K562 (cell line): ENCODE measurements around the gene TIGD7. TPM values are rescaled to one million over a fixed set of nuclear protein-coding genes. Genes with fewer than 3 reads are reported as not detected.

Experiments
- ADNP ChIP-seq: fragments of 200-800 bp; sonication (Bioruptor generic); IDR thresholded peaks from 2 replicates; pipeline ENCODE4 v1.6.1; 2016; ENCODE audit warnings: missing genetic modification characterization, missing compliant biosample characterization
- ARHGAP35 ChIP-seq: fragments of 450-650 bp; IDR thresholded peaks from 2 replicates; pipeline ENCODE4 v1.6.1; 2018; ENCODE audit not compliant: partially characterized antibody
- BACH1 ChIP-seq: fragments of 200-800 bp; sonication (Bioruptor generic); IDR thresholded peaks from 2 replicates; pipeline ENCODE4 v1.6.1; 2016; ENCODE audit warnings: missing genetic modification characterization, missing compliant biosample characterization
- CBX5 ChIP-seq: IDR thresholded peaks from 2 replicates; pipeline ENCODE4 v1.6.1; 2014; ENCODE audit warnings: low read depth, borderline replicate concordance
- DIDO1 ChIP-seq: fragments of 450-650 bp; IDR thresholded peaks from 2 replicates; pipeline ENCODE4 v1.6.1; 2016; ENCODE audit warnings: low read depth, missing biosample characterization, missing genetic modification characterization
- HINFP ChIP-seq: fragments of 450-650 bp; conservative IDR thresholded peaks from 2 replicates; pipeline ENCODE4 v1.6.1; 2016; ENCODE audit warnings: missing genetic modification characterization, low read depth, mild to moderate bottlenecking, control low read depth, missing compliant biosample characterization
- KDM5B ChIP-seq: fragments of 200-600 bp; sonication (generic); IDR thresholded peaks from 2 replicates; pipeline ENCODE4 v1.6.1; 2012; ENCODE audit warnings: low read depth, mild to moderate bottlenecking, moderate library complexity, low read length, control low read depth, inconsistent platforms; ENCODE audit not compliant: insufficient replicate concordance
- PHF20 ChIP-seq: fragments of 450-650 bp; IDR thresholded peaks from 2 replicates; pipeline ENCODE4 v1.6.1; 2018; ENCODE audit not compliant: partially characterized antibody
- PHF21A ChIP-seq: fragments of 450-650 bp; IDR thresholded peaks from 2 replicates; pipeline ENCODE4 v1.6.1; 2017; ENCODE audit warnings: low read depth, borderline replicate concordance
- RBFOX2 ChIP-seq: fragments of 200-400 bp; formaldehyde crosslinking; IDR thresholded peaks from 2 replicates; pipeline ENCODE4 v1.6.1; 2017; ENCODE audit warnings: low read depth, mild to moderate bottlenecking, low read length, moderate library complexity
- SAP30 ChIP-seq: fragments of 200-600 bp; sonication (generic); IDR thresholded peaks from 2 replicates; pipeline ENCODE4 v1.6.1; 2012; ENCODE audit warnings: borderline replicate concordance, low read depth, mild to moderate bottlenecking, moderate library complexity, low read length, control low read depth, inconsistent platforms; ENCODE audit not compliant: insufficient read depth, poor library complexity, severe bottlenecking
- SRSF3 ChIP-seq: fragments of 200-400 bp; formaldehyde crosslinking; IDR thresholded peaks from 2 replicates; pipeline ENCODE4 v1.6.1; 2016; ENCODE audit warnings: mild to moderate bottlenecking, low read length, moderate library complexity; ENCODE audit not compliant: insufficient read depth
- SRSF7 ChIP-seq: fragments of 200-400 bp; formaldehyde crosslinking; optimal IDR thresholded peaks from 2 replicates; pipeline ENCODE3; 2017; ENCODE audit warnings: mild to moderate bottlenecking, low read depth, low read length
- TGIF2 ChIP-seq: sonication (generic); formaldehyde crosslinking; IDR thresholded peaks from 2 replicates; pipeline ENCODE4 v1.8.1; 2022; ENCODE audit warnings: mild to moderate bottlenecking, missing genetic modification reagents, moderate library complexity
- THAP7 ChIP-seq: fragments of 250-450 bp; sonication (Bioruptor Pico); IDR thresholded peaks from 2 replicates; pipeline ENCODE4 v1.5.0; 2021
- YY1 ChIP-seq, 3 experiments: IDR thresholded peaks; 2 replicates each; pipeline ENCODE4 v1.6.1; 2011; ENCODE audit warnings: low read length in 2 of 3, mild to moderate bottlenecking in 2 of 3, moderate library complexity in 2 of 3, borderline replicate concordance in 1 of 3, control low read depth in 1 of 3, low read depth in 1 of 3; ENCODE audit not compliant: insufficient read depth in 3 of 3, insufficient replicate concordance in 2 of 3, control insufficient read depth in 1 of 3, insufficient read length in 1 of 3; ENCODE audit errors: extremely low read depth in 1 of 3
- ZEB2 ChIP-seq: fragments of 450-650 bp; IDR thresholded peaks from 2 replicates; pipeline ENCODE4 v1.6.1; 2016
- ZNF175 ChIP-seq: fragments of 200-800 bp; sonication (Bioruptor generic); IDR thresholded peaks from 2 replicates; pipeline ENCODE4 v1.6.1; 2016; ENCODE audit warnings: low read depth, mild to moderate bottlenecking, missing genetic modification characterization, missing compliant biosample characterization
- polyA plus RNA-seq, 8 experiments: library from polyadenylated mRNA; depleted of rRNA in 4 of 8; stranded (reverse) in 5 of 8; unstranded in 3 of 8; fragments of >200 nt; fragmentation: Nextera tagmentation in 2 of 8; fragmentation: Illumina TruSeq in 1 of 8; extraction: Ambion mirVana in 2 of 8; extraction: Trizol in 1 of 8; gene quantifications; 2 replicates each; pipeline versions ENCODE4 v1.2.1 to v1.2.3, GENCODE V29; 2011 to 2014; ENCODE audit warnings: inconsistent platforms in 1 of 8, missing spikeins in 1 of 8
- total RNA-seq, 7 experiments: library from RNA; depleted of rRNA in 6 of 7; stranded (reverse); fragments of >200 nt in 6 of 7; fragmentation: Illumina TruSeq in 2 of 7; extraction: Trizol in 2 of 7; gene quantifications; 2 replicates each; pipeline versions ENCODE4 v1.2.1 to v1.2.3, GENCODE V29; 2011 to 2021; ENCODE audit warnings: low replicate concordance in 1 of 7
- TF ChIP-seq, protein P1 (sequence below): fragments of 250-450 bp; sonication (Bioruptor Pico); IDR thresholded peaks from 2 replicates; pipeline ENCODE4 v1.8.0; 2022; ENCODE audit warnings: inconsistent platforms, mild to moderate bottlenecking, moderate library complexity, borderline replicate concordance

TIGD7 gene
- total and polyA plus RNA-seq, 9 of the 15 experiments (the other 6 are each of a cell fraction or from before 2014, with no cell fraction given), result 0.84 to 10.7 (median 6.7) TPM

DNA sequence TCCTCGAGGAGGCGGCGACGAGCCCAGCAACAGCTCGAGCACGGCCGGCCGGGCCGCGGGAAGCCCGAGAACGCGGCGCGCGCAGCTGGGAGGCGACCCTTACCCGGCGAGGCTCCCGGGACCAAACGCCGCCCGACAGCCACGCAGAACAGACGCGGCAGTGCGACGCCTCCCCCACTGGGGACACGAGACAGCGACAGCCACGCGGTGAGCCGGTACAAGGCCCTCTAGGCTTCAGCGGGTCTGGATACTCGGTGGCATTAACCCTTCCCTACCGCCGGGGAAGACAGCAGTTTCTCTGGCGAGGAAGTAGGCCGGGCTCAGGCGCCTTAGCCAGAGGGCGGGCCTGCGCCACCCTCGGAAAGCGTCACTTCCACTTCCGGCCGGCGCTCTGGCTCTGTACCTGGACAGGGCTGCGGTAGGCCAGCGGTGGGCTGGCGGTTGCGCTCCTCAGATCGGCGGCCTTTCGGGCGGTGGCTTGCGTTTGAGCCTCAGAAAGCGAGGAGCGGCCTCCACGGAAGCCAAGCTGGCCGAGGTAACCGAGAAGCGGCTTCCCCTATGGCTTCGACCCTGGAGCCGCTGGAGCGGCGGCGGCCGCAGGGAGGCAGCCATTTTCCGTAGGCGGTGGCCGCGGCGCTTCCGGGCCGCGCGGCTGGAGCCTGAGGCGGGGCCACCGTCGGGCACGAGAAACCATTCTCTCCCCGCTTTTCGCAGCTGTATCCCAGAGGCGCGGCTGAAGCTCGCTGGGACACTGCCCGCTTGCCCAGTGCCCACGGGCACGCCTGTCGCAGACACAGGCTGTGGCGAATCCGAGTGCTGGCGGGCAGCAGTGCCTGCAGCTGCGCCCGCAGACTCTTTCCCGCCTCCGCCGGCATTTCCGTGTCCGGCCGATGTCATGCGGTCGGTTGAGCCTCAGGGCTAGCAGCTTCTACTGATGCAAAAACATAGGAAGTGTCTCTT lies at the start of gene TIGD7, which contains the start of gene ZNF75A (continued):
- TF ChIP-seq HINFP (tag) (no peak), RBFOX2 (peak; percentile 99), ADNP (tag) (no peak), ARHGAP35 (no peak), KDM5B (peak; percentile 93), YY1 (IDR thresholded peaks at IDR 0.05; ENCODE audit: borderline replicate concordance in 1 of 3, control insufficient read depth in 1 of 3, extremely low read depth in 1 of 3, insufficient read depth in 3 of 3, insufficient read length in 1 of 3, insufficient replicate concordance in 2 of 3, low read depth in 1 of 3, low read length in 2 of 3) (peak; percentile 78 to 96 (median 90)), ZNF175 (CRISPR knock-in tag) (no peak), ZEB2 (no peak), CBX5 (peak; percentile 43; the same call in 1 of the 2 replicates), SRSF7 (no peak), PHF20 (peak; percentile 91), TGIF2 (peak; percentile 89), BACH1 (tag) (no peak), PHF21A (no peak), DIDO1 (tag) (no peak), THAP7 (no peak), SRSF3 (no peak), SAP30 (peak; percentile 72)
- TF ChIP-seq, protein P1, sequence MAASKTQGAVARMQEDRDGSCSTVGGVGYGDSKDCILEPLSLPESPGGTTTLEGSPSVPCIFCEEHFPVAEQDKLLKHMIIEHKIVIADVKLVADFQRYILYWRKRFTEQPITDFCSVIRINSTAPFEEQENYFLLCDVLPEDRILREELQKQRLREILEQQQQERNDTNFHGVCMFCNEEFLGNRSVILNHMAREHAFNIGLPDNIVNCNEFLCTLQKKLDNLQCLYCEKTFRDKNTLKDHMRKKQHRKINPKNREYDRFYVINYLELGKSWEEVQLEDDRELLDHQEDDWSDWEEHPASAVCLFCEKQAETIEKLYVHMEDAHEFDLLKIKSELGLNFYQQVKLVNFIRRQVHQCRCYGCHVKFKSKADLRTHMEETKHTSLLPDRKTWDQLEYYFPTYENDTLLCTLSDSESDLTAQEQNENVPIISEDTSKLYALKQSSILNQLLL, result no peak
